Measurements from ENCODE around the gene TRIM10.

TRIM10 gene

DNA sequence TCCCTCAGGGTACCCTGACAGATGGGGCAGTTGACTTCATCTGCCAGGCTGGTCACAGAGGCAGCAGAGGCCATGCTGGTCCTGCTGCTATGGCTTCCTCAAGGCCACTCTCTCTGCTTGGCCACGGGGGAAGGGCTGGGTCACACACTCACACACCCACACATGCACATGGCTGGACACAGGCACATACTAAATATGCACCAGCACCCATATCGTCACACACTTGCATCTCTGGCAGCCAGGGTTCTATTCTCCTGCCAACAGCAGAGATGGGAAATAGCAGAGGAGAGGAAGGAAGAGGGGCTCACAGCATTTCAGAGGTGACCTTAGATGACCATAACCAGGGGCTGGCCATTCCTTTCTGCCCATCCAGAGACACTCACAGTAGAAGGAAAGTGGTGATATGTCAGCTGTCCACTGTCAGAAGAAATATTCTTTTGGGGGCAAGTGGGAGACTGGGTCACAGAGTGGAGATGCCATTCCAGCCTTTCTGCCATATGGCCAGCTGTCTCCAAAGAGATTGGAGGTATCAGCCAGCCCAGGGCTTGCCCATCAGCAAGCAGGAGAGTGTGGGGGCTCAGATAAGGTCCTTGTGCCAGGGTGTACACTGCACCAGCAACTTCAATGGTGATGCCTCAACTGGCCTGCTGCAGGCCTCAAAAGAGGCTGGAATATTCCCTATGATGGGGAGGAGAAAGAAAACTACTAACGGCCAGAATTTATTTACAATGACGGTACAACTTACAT lies at the start of gene TRIM10:
TRIM10 (minus strand) TSS at position 427 of the 747 bp plus-strand sequence; CDS start at position 74, 353 bp downstream.
- no peak for FAIRE-seq
- no peak for DNase-seq (ENCODE audit: insufficient read length, low spot score)

DNA sequence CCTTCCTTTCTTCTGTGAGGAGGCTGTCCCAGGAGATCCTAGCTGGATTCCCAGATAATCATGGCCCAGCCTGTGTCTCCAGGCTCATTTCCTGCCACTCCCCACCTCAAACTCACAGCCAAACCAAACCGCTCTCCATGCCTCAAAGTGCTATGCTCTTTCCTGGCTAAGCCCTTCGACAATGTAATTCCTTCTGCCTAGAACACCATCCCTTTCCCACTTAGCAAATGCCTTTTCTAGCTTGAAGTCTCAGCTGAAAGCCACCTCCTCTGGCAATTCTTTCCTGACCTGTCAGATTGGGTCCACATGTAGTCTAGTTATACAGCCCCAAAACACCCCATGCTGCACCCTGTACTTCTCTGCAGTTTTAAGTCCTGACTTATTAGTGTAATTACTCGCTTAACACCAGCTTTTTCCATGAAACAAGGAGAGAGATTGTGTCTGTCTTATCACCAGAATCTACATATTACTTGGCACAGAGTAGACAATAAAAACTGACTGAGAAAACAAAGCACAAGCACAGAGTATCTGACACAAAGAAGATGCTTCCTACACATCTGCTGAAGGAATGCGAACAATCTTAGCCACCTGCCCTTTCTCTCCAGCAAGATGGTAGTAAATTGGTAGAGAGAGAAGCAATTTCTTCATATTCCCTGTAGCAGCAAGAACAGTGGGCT lies 46.7 kb upstream of the TRIM10 start:
- FAIRE-seq (no peak), DNase-seq (ENCODE audit: insufficient read length, low spot score) (no peak)

DNA sequence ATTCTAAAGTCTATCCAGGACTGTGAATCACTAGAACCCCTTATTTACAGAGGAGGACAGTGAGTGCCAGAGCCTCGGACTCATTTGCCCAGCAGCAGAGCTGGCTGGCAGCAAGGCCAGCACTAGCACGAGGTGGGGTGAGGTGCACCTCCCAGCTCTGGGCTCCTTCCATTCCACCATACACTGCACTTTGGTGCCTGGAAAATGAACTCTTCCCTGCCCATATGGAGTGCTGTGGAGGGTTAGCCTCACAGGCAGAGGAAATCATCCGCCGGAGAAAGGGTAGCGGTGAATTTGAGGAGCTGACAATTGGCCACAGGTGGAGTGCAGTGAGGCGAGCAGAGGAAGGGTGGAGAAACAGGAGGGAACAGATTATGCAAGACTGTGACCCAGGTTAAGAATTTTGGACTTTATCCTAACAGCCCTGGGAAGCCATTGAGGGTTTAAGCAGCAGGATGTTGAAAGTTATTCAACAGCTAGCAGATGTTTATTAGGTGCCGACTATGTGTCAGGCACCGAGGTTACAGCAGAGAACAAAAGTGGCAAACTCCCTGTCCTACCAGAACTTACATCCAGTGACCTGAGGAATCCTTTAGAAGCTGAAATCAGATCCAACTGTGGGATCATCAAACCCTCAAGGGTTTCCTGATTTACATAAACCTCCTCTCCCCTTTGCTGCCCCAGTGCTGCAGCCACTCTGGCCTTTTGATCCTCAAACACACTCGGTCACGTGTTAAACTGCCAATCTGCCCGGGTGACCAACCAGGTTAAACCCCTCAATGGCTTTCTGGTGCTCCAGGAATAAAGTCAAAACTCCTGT lies 46.0 kb upstream of the TRIM10 start:
- DNase-seq (ENCODE audit: insufficient read length, low spot score) = no peak
- no peak for FAIRE-seq

- FAIRE-seq = no peak
Measured at GRCh38 chr6:30206152-30206551, 45.1 kb upstream of the TRIM10 start.

DNA sequence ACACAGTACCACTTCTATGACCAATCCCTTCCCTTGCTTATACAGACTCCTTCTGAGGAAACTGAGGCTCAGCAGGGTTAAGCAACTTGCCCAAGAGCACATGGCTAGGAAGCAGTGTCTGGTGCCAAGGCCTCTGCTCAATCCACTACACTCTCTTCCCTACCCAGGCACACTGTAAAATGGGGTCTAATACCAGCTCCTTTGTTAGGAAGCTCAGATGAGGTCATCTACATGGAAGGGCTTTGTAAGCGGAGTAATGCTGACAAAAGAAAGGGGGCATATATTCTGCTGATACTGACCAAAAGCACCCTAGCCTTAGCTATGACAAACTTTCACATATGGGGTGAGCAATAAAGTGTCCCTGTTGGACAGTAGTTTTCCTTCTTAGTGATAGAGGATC lies 43.1 kb upstream of the TRIM10 start:
- DNase-seq (ENCODE audit: insufficient read length, low spot score) (no peak), FAIRE-seq (no peak)

More at GRCh38 chr6:30206152-30206551, 45.1 kb upstream of the TRIM10 start:
- no peak for DNase-seq (ENCODE audit: insufficient read length, low spot score)

- FAIRE-seq = no peak
- no peak for DNase-seq (ENCODE audit: insufficient read length, low spot score)
Measured at GRCh38 chr6:30202366-30202765, 41.4 kb upstream of the TRIM10 start.

GRCh38 chr6:30200551-30201281 lies 39.7 kb upstream of the TRIM10 start:
- DNase-seq (ENCODE audit: insufficient read length, low spot score) (no peak), FAIRE-seq (no peak)

DNA sequence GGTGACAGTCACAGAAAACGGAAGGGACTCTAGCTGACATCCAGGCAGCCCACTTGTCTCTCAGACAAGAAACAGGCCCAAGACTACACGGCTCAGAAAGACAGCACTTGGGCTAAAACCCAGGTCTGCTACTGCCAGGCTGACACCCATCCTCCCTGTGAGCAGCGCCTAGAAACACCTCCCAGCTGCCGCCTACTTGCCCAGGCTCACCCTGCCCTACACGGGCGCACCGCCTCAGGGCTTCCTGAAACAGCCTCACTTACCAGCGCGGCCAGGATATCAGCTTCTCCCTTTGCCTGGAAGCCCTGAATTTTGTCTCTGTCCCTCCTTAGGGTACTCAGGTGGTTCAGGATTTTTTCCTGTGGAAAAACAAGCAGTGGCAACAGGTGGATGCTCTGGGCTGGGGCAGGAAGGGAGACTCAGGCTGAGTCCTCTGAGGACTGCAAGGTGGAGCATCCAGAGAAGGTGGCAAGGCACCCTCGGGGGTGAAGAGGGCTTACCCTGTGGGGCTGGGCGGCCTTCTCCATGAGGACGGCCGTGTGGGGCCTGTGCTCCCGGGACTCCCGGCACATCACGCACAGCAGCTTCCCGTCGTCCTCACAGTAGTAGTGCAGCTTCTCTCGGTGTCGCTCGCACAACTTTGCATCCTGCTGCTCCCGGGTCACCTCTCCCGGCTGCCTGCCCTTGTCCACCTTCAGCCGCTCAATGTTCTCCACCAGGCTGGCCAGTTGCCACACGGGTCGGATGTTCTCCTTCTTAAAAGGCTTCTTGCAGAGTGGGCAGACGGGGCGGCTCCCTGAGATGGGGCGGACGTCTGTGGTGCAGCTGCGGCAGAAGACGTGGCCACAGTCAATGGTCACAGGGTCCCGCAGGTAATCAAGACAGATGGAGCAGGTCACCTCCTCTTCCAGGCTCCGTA lies 37.4 kb upstream of the TRIM10 start:
- FAIRE-seq = no peak
- DNase-seq (ENCODE audit: insufficient read length, low spot score) = no peak

GRCh38 chr6:30196376-30196775 lies 35.4 kb upstream of the TRIM10 start:
- FAIRE-seq (no peak), DNase-seq (ENCODE audit: insufficient read length, low spot score) (no peak)

GRCh38 chr6:30195951-30196350 lies 34.9 kb upstream of the TRIM10 start:
- no peak for FAIRE-seq

DNA sequence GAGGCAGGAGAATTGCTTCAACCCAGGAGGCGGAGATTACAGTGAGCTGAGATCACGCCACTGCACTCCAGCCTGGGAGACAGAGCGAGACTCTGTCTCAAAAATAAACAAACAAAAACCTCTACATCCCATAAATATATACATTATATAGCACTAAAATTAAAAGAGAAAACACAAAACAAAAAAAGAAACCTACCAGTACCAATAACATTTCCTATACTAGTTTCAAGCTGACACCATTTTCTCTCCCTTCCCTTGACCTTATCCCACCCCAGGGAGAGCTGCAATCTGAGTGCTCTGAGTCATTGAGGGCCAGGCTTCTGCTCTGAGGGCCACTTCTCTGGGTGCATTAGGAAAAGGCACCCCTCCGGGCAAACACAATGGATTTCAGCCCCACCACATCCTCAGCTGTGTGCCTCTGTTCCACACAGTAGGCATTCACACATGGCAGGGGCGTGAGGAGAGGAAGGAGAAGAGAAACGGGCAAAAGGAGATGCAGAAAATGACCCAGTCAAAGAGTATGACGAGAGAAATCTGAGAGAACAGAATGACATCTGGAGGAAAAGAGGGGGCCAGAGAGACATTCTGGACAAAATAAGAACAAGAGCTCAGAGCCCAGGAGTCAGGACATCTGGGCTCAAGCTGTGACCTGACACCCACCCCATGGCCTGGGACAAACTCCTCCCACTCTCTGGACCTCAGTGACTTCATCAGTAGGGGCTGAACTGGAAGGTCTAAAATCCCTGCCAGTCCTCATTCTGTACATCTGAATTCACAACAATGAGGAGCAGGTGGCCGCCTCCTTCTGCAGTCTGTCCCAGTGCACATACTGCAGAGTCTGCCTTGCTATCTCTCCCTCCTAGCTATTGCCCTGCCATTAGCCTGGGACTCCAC lies 34.0 kb upstream of the TRIM10 start:
- DNase-seq (ENCODE audit: insufficient read length, low spot score) (no peak), FAIRE-seq (no peak)

More at GRCh38 chr6:30195951-30196350, 34.9 kb upstream of the TRIM10 start:
- no peak for DNase-seq (ENCODE audit: insufficient read length, low spot score)

DNA sequence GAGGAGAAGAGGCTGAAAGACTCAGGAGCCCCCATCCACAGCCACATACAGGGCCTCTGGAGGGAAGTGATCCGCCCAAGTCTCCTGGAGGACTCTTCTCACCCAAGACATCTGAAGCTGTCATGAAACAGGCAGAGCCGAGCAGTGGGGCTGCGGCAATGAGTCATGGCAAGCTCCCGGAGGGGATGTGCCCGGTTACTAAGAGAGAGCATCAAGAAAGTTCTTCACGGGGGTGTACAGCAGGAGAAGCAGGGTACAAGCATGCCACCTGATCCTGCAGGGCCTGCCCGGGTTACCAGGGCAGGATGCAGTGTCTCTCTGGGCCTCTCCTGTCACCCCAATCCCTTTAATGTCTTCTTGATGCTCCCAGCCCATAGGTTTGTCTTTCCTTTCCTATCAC lies 31.1 kb upstream of the TRIM10 start:
- FAIRE-seq (no peak), DNase-seq (ENCODE audit: insufficient read length, low spot score) (no peak)

GRCh38 chr6:30188541-30188940 lies 27.5 kb upstream of the TRIM10 start:
- DNase-seq (ENCODE audit: insufficient read length, low spot score) (no peak), FAIRE-seq (no peak)

DNA sequence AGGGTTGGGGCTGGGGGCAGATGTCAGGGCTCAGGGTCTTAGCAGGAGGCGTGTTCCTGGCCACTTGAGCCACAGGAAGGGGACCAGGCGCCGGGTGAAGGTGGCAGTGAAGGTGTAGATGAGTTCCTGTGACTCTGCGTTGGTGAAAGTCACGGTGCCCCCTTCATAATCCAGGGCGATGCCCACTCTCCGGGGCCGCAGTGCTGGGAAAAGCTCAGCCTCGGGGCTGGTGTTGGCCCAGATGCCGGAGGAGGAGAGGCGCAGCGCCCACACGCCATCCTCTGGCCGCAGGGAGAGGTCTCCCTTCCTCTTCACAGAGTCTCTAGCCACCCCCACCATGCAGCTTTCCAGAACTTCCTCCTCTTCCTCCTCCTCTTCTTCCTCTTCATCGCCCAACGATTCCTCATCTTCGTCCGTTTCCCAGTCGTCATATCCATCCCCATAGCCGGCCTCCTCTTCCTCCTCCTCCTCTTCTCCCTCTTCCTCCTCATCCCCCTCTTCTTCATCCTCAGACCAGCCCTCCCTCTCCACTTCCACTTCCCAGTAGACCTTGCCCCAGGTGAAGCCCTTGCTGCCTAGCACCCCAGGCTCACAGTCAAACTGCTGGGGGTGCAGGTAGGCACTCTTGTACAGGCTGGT lies 25.0 kb upstream of the TRIM10 start:
- DNase-seq (ENCODE audit: insufficient read length, low spot score) (no peak), FAIRE-seq (no peak)

GRCh38 chr6:30184417-30185031 lies 23.5 kb upstream of the TRIM10 start:
- no peak for DNase-seq (ENCODE audit: insufficient read length, low spot score)
- no peak for FAIRE-seq

GRCh38 chr6:30180145-30180544 lies 19.1 kb upstream of the TRIM10 start:
- DNase-seq (ENCODE audit: insufficient read length, low spot score) = no peak
- FAIRE-seq = no peak

DNA sequence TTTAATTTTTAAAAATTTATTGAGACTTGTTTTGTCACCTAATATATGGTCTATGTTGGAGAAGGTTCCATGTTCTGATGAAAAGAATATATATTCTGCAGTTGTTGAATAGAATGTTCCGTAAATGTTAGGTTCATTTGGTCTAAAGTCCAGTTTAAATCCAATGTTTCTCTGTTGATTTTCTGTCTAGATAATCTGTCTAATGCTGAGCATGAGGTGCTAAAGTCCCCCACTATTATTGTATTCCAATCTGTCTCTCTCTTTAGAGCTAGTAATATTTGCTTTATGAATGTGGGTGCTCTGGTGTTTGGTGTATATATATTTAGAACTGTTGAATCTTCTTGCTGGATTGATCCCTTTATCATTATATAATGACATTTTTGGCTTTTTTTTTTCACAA lies 17.8 kb upstream of the TRIM10 start:
- FAIRE-seq (no peak), DNase-seq (ENCODE audit: insufficient read length, low spot score) (no peak)

DNA sequence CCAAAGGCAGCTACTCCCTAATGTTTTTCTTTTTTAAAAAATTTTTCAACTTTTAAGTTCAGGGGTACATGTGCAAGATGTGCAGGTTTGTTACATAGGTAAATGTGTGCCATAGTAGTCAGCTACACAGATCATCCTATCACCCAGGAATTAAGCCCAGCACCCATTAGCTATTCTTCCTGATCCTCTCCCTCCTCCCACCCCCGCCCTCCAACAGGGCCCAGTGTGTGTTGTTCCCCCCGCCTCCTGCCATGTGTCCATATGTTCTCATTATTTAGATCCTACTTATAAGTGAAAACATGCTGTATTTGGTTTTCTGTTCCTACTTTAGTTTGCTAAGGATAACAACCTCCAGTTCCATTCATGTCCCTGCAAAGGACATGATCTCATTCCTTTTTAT lies 14.8 kb upstream of the TRIM10 start:
- FAIRE-seq (no peak), DNase-seq (ENCODE audit: insufficient read length, low spot score) (no peak)

Measured in HTR-8/SVneo (cell line).